ENCODE results near the gene GNG4. TPM values are rescaled to one million over a fixed set of nuclear protein-coding genes. Genes with fewer than 3 reads are reported as not detected.

GNG4 gene
- total and polyA plus RNA-seq, 11 donors: 0.06 to 0.07 TPM; not detected in 9

- DNase-seq (no peak), ATAC-seq (no peak)
- intact Hi-C loops (cut with DNase I): no loop called here
- Histone ChIP-seq H3K9me3 (no peaks in the 10 kb centered on the region), H3K36me3 (no peaks in the 10 kb centered on the region), H3K4me3 (no peak overlapping the region), H3K4me1 (no peaks in the 10 kb centered on the region), H3K27ac (no peak overlapping the region), H3K27me3 (peaks cover 0 to 4% (median 0%) of the 10 kb centered on the region in 9 donors)
- WGBS, 4 donors: 62 to 69% (median 66%) methylated on average over 2 of the region's 2 CpGs
- TF ChIP-seq POLR2A (IDR thresholded peaks at IDR 0.05) (no peak), CTCF (IDR thresholded peaks at IDR 0.05) (no peak)
Measured at GRCh38 chr1:235584973-235585372, 64.6 kb downstream of the GNG4 start.

GRCh38 chr1:235583511-235584001 lies 66.0 kb downstream of the GNG4 start:
- ATAC-seq: no peak
- 67 to 74% (median 70%) methylated on average over 4 of the region's 4 CpGs for WGBS, 4 donors
- Histone ChIP-seq H3K27me3 (peaks cover 0 to 2% (median 0%) of the 10 kb centered on the region in 9 donors), H3K4me1 (no peaks in the 10 kb centered on the region), H3K9me3 (no peaks in the 10 kb centered on the region), H3K36me3 (no peaks in the 10 kb centered on the region), H3K4me3 (no peak overlapping the region), H3K27ac (no peak overlapping the region)
- intact Hi-C loops (cut with DNase I): no loop called here
- TF ChIP-seq CTCF (IDR thresholded peaks at IDR 0.05) (no peak), POLR2A (IDR thresholded peaks at IDR 0.05) (no peak)
- no peak for DNase-seq

GRCh38 chr1:235582130-235582529 lies 67.5 kb downstream of the GNG4 start:
- ATAC-seq (no peak), DNase-seq (no peak)
- no peak for TF ChIP-seq CTCF (IDR thresholded peaks at IDR 0.05)
- TF ChIP-seq POLR2A (IDR thresholded peaks at IDR 0.05): no peak
- 77 to 83% (median 78%) methylated on average over 10 of the region's 10 CpGs for WGBS, 4 donors
- Histone ChIP-seq H3K4me1 (no peaks in the 10 kb centered on the region), H3K36me3 (no peaks in the 10 kb centered on the region), H3K4me3 (no peak overlapping the region), H3K27ac (no peak overlapping the region), H3K27me3 (peaks cover 0 to 2% (median 0%) of the 10 kb centered on the region in 9 donors), H3K9me3 (no peaks in the 10 kb centered on the region)
- intact Hi-C loops (cut with DNase I): no loop called here

- H3K4me1 ChIP-seq: no peaks in the 10 kb centered on the region
- H3K9me3 ChIP-seq: no peaks in the 10 kb centered on the region
- no peak for ATAC-seq
- H3K4me3 ChIP-seq: no peak overlapping the region
- intact Hi-C loops (cut with DNase I): no loop called here
- 88 to 92% (median 91%) methylated on average over 3 of the region's 3 CpGs for WGBS, 4 donors
- no peak for DNase-seq
- H3K27ac ChIP-seq: no peak overlapping the region
- no peak for TF ChIP-seq POLR2A (IDR thresholded peaks at IDR 0.05)
- no peak for TF ChIP-seq CTCF (IDR thresholded peaks at IDR 0.05)
- H3K36me3 ChIP-seq: no peaks in the 10 kb centered on the region
- peaks cover 0 to 2% (median 0%) of the 10 kb centered on the region in 9 donors for H3K27me3 ChIP-seq
Measured at GRCh38 chr1:235579891-235580290, 69.7 kb downstream of the GNG4 start.

Data from heart left ventricle (tissue), 16 donors.